ENCODE data around the gene B3GNT9. TPM values are rescaled to one million over a fixed set of nuclear protein-coding genes. Genes with fewer than 3 reads are reported as not detected.

The B3GNT9 gene
- polyA plus RNA-seq, 1 donor from 2014 or later, result not detected

GRCh38 chr16:67101311-67102082, 49.3 kb downstream of the B3GNT9 start:
- no peak overlapping the region for H3K4me2 ChIP-seq (ENCODE audit: low read length)
- TF ChIP-seq EZH2 (IDR thresholded peaks at IDR 0.05; ENCODE audit: borderline replicate concordance, insufficient read depth, low read length, poor library complexity, severe bottlenecking), result no peak
- TF ChIP-seq, protein P1, sequence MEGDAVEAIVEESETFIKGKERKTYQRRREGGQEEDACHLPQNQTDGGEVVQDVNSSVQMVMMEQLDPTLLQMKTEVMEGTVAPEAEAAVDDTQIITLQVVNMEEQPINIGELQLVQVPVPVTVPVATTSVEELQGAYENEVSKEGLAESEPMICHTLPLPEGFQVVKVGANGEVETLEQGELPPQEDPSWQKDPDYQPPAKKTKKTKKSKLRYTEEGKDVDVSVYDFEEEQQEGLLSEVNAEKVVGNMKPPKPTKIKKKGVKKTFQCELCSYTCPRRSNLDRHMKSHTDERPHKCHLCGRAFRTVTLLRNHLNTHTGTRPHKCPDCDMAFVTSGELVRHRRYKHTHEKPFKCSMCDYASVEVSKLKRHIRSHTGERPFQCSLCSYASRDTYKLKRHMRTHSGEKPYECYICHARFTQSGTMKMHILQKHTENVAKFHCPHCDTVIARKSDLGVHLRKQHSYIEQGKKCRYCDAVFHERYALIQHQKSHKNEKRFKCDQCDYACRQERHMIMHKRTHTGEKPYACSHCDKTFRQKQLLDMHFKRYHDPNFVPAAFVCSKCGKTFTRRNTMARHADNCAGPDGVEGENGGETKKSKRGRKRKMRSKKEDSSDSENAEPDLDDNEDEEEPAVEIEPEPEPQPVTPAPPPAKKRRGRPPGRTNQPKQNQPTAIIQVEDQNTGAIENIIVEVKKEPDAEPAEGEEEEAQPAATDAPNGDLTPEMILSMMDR (IDR thresholded peaks at IDR 0.05; ENCODE audit: poor library complexity, severe bottlenecking), result peak; percentile 29
- H3K27me3 ChIP-seq (ENCODE audit: insufficient read depth, low read depth, low read length), result no peaks in the 10 kb centered on the region
- H3F3A ChIP-seq (ENCODE audit: insufficient read depth, low read length, poor library complexity, severe bottlenecking), result no peaks in the 10 kb centered on the region
- no peaks in the 10 kb centered on the region for H4K20me1 ChIP-seq (ENCODE audit: insufficient read depth)
- H3K9me3 ChIP-seq (ENCODE audit: low read length), result no peaks in the 10 kb centered on the region
- no peaks in the 10 kb centered on the region for H3K36me3 ChIP-seq (ENCODE audit: insufficient read depth, low read length)
- H2AFZ ChIP-seq (ENCODE audit: low read depth, low read length), result no peak overlapping the region
- H3K4me3 ChIP-seq (ENCODE audit: low read length), result no peak overlapping the region
- no peak overlapping the region for H3K27ac ChIP-seq (ENCODE audit: low read length)
- H3K79me2 ChIP-seq (replicated peaks; ENCODE audit: insufficient read depth, low read length), result no peaks in the 10 kb centered on the region
- no peaks in the 10 kb centered on the region for H3K9me2 ChIP-seq (ENCODE audit: insufficient read depth, low read length)
- H3K9ac ChIP-seq (ENCODE audit: low read length), result no peak overlapping the region

GRCh38 chr16:67100569-67101310, 50.1 kb downstream of the B3GNT9 start:
- Histone ChIP-seq H3F3A (ENCODE audit: insufficient read depth, low read length, poor library complexity, severe bottlenecking) (no peaks in the 10 kb centered on the region), H3K4me2 (ENCODE audit: low read length) (no peak overlapping the region), H3K9ac (ENCODE audit: low read length) (no peak overlapping the region), H3K27ac (ENCODE audit: low read length) (no peak overlapping the region), H3K9me2 (ENCODE audit: insufficient read depth, low read length) (no peaks in the 10 kb centered on the region), H3K27me3 (ENCODE audit: insufficient read depth, low read depth, low read length) (no peaks in the 10 kb centered on the region), H4K20me1 (ENCODE audit: insufficient read depth) (no peaks in the 10 kb centered on the region), H2AFZ (ENCODE audit: low read depth, low read length) (no peak overlapping the region), H3K36me3 (ENCODE audit: insufficient read depth, low read length) (no peaks in the 10 kb centered on the region), H3K9me3 (ENCODE audit: low read length) (no peaks in the 10 kb centered on the region), H3K4me3 (ENCODE audit: low read length) (no peak overlapping the region), H3K79me2 (replicated peaks; ENCODE audit: insufficient read depth, low read length) (no peaks in the 10 kb centered on the region)
- TF ChIP-seq SMC3 (conservative IDR thresholded peaks at IDR 0.05; ENCODE audit: poor library complexity), result peak; percentile 82
- no peak for TF ChIP-seq POLR2AphosphoS5 (IDR thresholded peaks at IDR 0.05)
- peak; percentile 78 for TF ChIP-seq RAD21 (conservative IDR thresholded peaks at IDR 0.05)
- TF ChIP-seq, protein P1 (IDR thresholded peaks at IDR 0.05; ENCODE audit: poor library complexity, severe bottlenecking), result peak; percentile 73
- TF ChIP-seq TAF1 (IDR thresholded peaks at IDR 0.05; ENCODE audit: low read depth), result no peak

- H3K27me3 ChIP-seq (ENCODE audit: insufficient read depth, low read depth, low read length), result no peaks in the 10 kb centered on the region
- H3K4me3 ChIP-seq (ENCODE audit: low read length), result no peak overlapping the region
- TF ChIP-seq MXI1 (conservative IDR thresholded peaks at IDR 0.05; ENCODE audit: poor library complexity, severe bottlenecking) (no peak), POLR2AphosphoS5 (IDR thresholded peaks at IDR 0.05) (no peak), EZH2 (IDR thresholded peaks at IDR 0.05; ENCODE audit: borderline replicate concordance, insufficient read depth, low read length, poor library complexity, severe bottlenecking) (no peak), EP300 (conservative IDR thresholded peaks at IDR 0.05; ENCODE audit: poor library complexity, severe bottlenecking) (no peak), TAF1 (IDR thresholded peaks at IDR 0.05; ENCODE audit: low read depth) (no peak), SMC3 (conservative IDR thresholded peaks at IDR 0.05; ENCODE audit: poor library complexity) (no peak), RAD21 (conservative IDR thresholded peaks at IDR 0.05) (no peak), REST (IDR thresholded peaks at IDR 0.05; ENCODE audit: borderline replicate concordance) (no peak)
- TF ChIP-seq, protein P1 (IDR thresholded peaks at IDR 0.05; ENCODE audit: poor library complexity, severe bottlenecking), result no peak
- H2AFZ ChIP-seq (ENCODE audit: low read depth, low read length), result no peak overlapping the region
- H3K9me3 ChIP-seq (ENCODE audit: low read length), result no peaks in the 10 kb centered on the region
- H3K9ac ChIP-seq (ENCODE audit: low read length), result no peak overlapping the region
- no peak overlapping the region for H3K27ac ChIP-seq (ENCODE audit: low read length)
- no peak overlapping the region for H3K4me2 ChIP-seq (ENCODE audit: low read length)
- no peaks in the 10 kb centered on the region for H3K36me3 ChIP-seq (ENCODE audit: insufficient read depth, low read length)
- no peaks in the 10 kb centered on the region for H3K79me2 ChIP-seq (replicated peaks; ENCODE audit: insufficient read depth, low read length)
- no peaks in the 10 kb centered on the region for H4K20me1 ChIP-seq (ENCODE audit: insufficient read depth)
- no peaks in the 10 kb centered on the region for H3K9me2 ChIP-seq (ENCODE audit: insufficient read depth, low read length)
- no peaks in the 10 kb centered on the region for H3F3A ChIP-seq (ENCODE audit: insufficient read depth, low read length, poor library complexity, severe bottlenecking)
These were observed 52.2 kb downstream of the B3GNT9 start for GRCh38 chr16:67098599-67098998.

Measured in neural cell (in vitro differentiated cells).